Esophagus squamous epithelium (tissue), 5 donors: Measurements from ENCODE around the gene MYL3. TPM values are rescaled to one million over a fixed set of nuclear protein-coding genes. Genes with fewer than 3 reads are reported as not detected.

Experiments used
- DNase-seq: peaks from one replicate; lab custom pipeline; 2025; lab: John Stamatoyannopoulos, UW
- H3K27ac ChIP-seq, 4 donors: fragments of 200-600 bp; sonication (generic); one replicate each; pipeline ENCODE4 v1.5.1; 2016 to 2019; ENCODE audit warnings: mild to moderate bottlenecking in 1 of 4
- H3K27me3 ChIP-seq, 4 donors: fragments of 200-600 bp; sonication (generic); 1 replicate in 3 of 4; 2 replicates in 1 of 4; pipeline versions ENCODE4 v1.5.1 to v1.6.0; 2017 to 2021; ENCODE audit warnings: antibody characterized with exemption in 1 of 4
- H3K36me3 ChIP-seq, 3 donors: fragments of 200-600 bp; sonication (generic); one replicate each; pipeline ENCODE4 v1.5.1; 2016 to 2019
- H3K4me1 ChIP-seq, 3 donors: fragments of 200-600 bp; sonication (generic); one replicate each; pipeline ENCODE4 v1.5.1; 2017 to 2019
- H3K4me3 ChIP-seq, 4 donors: fragments of 200-600 bp; sonication (generic); 1 replicate in 3 of 4; 2 replicates in 1 of 4; pipeline ENCODE4 v1.5.1; 2016 to 2019; ENCODE audit warnings: mild to moderate bottlenecking in 2 of 4, moderate library complexity in 1 of 4
- H3K9me3 ChIP-seq, 3 donors: fragments of 200-600 bp; sonication (generic); one replicate each; pipeline ENCODE4 v1.5.1; 2016 to 2019
- POLR2A ChIP-seq, 4 donors: fragments of 450-650 bp; IDR thresholded peaks; one replicate each; pipeline ENCODE4 v1.6.1; 2017; ENCODE audit warnings: antibody characterized with exemption in 4 of 4, mild to moderate bottlenecking in 4 of 4, moderate library complexity in 3 of 4
- WGBS, 2 donors: methylation state at CpG; one replicate each; pipeline ENCODE4 v1.1.5; 2018; 5-methylcytosine and 5-hydroxymethylcytosine counted together
- intact Hi-C: fragments of 100-400 bp; cut with DNase I; formaldehyde crosslinking; loops from one replicate; pipeline ENCODE4 v1.15.0; 2022
- total RNA-seq, 4 donors: library from RNA; depleted of rRNA; stranded (reverse); fragments of >200 nt; gene quantifications; one replicate each; pipeline ENCODE4 v1.1.0, GENCODE V29; 2016
- TF ChIP-seq, protein P1 (sequence below), 6 experiments: fragments of 450-650 bp in 4 of 6; fragments of 200-600 bp in 2 of 6; sonication (generic) in 2 of 6; IDR thresholded peaks; one replicate each; pipeline ENCODE4 v1.5.1; 2016 to 2019; ENCODE audit warnings: antibody characterized with exemption in 6 of 6, mild to moderate bottlenecking in 4 of 6, moderate library complexity in 4 of 6
- donor health status: DM: yes; HTN: yes; CAD: no.

MYL3 gene
- total RNA-seq, 4 donors from 2014 or later = 0.38 to 1.1 TPM; not detected in 2

DNA sequence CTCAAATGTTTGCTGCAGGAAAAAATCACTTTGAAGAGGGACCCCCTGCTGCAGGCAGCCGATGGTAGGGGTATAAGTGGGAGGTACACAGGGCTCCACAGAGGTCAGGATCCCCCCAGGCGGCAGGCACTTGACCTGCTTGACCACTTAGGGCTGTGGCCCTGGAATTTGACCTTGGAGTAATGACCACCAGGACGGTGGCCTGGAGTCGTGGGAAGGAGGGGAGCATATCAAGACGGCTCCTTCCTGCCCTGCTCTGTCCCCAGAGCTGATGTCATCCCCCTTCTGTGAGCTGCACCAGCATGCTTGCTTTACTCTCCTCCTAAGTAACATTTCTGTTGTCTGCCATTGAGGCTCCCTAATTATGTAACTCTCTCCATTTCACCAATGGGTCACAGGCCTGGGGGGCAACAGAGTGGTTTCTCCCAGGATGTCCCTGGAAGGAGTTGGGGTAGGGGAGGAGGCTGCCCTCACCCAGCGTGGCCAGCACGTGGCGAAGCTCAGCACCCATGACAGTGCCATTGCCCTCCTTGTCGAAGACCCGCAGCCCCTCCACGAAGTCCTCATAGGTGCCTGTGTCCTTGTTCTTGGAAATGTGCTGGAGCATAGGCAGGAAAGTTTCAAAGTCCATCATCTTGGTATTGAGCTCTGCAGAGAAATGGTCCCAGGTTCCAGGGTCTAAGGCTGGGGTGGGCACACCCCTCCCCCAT is 4.1 kb downstream of the MYL3 start:
- Histone ChIP-seq H3K9me3 (no peaks in the 10 kb centered on the region), H3K4me1 (no peaks in the 10 kb centered on the region), H3K4me3 (no peak overlapping the region), H3K27ac (no peak overlapping the region), H3K36me3 (no peaks in the 10 kb centered on the region), H3K27me3 (peaks cover 0 to 28% (median 0%) of the 10 kb centered on the region in 4 donors)
- 80 to 92% methylated on average over 6 to 8 of the region's 11 CpGs for WGBS, 2 donors
- TF ChIP-seq, protein P1, sequence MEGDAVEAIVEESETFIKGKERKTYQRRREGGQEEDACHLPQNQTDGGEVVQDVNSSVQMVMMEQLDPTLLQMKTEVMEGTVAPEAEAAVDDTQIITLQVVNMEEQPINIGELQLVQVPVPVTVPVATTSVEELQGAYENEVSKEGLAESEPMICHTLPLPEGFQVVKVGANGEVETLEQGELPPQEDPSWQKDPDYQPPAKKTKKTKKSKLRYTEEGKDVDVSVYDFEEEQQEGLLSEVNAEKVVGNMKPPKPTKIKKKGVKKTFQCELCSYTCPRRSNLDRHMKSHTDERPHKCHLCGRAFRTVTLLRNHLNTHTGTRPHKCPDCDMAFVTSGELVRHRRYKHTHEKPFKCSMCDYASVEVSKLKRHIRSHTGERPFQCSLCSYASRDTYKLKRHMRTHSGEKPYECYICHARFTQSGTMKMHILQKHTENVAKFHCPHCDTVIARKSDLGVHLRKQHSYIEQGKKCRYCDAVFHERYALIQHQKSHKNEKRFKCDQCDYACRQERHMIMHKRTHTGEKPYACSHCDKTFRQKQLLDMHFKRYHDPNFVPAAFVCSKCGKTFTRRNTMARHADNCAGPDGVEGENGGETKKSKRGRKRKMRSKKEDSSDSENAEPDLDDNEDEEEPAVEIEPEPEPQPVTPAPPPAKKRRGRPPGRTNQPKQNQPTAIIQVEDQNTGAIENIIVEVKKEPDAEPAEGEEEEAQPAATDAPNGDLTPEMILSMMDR (IDR thresholded peaks at IDR 0.05) = no peak
- TF ChIP-seq POLR2A (IDR thresholded peaks at IDR 0.05) = no peak
- DNase-seq = no peak
- intact Hi-C loops = no loop called here

DNA sequence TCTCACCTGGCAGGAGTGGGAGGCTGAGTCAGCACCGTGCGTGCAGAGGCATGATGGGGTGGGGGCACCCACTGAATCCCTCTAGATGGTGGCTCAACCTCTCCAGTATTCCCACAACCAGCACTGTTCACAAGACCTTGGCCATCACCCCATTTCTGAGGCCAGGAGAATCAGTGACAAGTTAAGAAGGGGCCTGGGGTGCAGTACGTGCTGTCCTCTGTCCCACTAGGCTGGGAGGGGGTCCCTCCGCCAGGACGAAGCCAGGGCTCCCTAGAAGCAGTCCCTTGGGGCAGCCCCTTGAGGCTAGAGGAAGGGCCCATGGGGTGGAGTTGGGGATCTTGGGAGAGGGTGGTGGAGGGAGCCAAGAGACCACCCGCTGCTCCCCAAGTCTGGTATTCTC is 4.8 kb downstream of the MYL3 start:
- peaks cover 0 to 28% (median 0%) of the 10 kb centered on the region in 4 donors for H3K27me3 ChIP-seq
- no peaks in the 10 kb centered on the region for H3K9me3 ChIP-seq
- no peaks in the 10 kb centered on the region for H3K4me1 ChIP-seq
- TF ChIP-seq POLR2A (IDR thresholded peaks at IDR 0.05) = no peak
- TF ChIP-seq, protein P1 (IDR thresholded peaks at IDR 0.05) = no peak
- WGBS, 2 donors = 100% methylated on average over 1 of the region's 6 CpGs; no CpG with 5 or more reads in 1 of the 2 donors
- H3K4me3 ChIP-seq = no peak overlapping the region
- H3K36me3 ChIP-seq = no peaks in the 10 kb centered on the region
- no peak overlapping the region for H3K27ac ChIP-seq
- no peak for DNase-seq
- intact Hi-C loops = no loop called here

DNA sequence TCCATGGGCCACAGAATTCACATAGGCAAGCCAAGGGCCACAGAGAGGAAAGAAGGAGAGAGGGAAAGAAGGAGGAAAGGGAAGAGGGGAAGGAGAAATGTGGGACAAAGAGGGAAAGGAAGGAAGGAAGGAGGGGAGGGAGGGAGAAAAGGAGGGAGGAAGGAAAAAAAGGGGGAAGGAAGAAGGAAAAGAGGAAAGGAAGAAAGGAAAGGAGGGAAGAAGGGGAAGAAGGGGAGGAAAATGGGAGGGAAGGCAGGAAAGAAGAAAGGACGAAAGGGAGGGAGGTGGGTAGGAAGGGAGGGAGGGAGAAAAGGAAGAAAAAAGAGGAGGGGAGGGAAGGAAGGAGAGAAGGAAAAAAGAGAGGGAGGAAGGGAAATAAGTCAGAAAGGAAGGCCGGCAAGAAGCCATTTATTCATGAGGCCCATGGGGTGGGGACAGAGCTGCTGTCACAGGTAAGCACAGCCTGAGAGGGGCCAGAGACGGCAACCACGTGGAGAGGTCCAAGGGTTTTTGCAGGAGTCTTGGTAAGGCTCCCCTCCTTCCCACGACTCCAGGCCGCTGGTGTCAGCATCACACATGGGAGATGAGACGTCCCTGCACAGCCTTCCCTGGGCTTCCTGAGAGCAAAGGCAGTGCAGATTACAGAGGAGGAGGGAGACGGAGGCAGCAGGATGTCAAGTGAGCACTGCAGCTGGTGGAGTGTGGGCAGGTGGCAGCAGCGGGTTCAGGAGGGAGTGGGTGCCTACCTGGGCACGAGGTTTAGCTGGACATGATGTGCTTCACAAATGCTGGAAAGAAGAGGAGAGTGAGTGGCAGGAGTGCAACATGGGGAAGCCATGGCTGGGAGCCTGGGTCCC is 5.5 kb downstream of the MYL3 start:
- H3K9me3 ChIP-seq = no peaks in the 10 kb centered on the region
- no peak overlapping the region for H3K4me3 ChIP-seq
- H3K27ac ChIP-seq = no peak overlapping the region
- DNase-seq = no peak
- intact Hi-C loops = no loop called here
- H3K36me3 ChIP-seq = no peaks in the 10 kb centered on the region
- no peaks in the 10 kb centered on the region for H3K4me1 ChIP-seq
- H3K27me3 ChIP-seq = peaks cover 0 to 28% (median 0%) of the 10 kb centered on the region in 4 donors
- 67 to 69% methylated on average over 5 to 9 of the region's 10 CpGs for WGBS, 2 donors
- TF ChIP-seq, protein P1 (IDR thresholded peaks at IDR 0.05) = no peak
- TF ChIP-seq POLR2A (IDR thresholded peaks at IDR 0.05) = no peak

DNA sequence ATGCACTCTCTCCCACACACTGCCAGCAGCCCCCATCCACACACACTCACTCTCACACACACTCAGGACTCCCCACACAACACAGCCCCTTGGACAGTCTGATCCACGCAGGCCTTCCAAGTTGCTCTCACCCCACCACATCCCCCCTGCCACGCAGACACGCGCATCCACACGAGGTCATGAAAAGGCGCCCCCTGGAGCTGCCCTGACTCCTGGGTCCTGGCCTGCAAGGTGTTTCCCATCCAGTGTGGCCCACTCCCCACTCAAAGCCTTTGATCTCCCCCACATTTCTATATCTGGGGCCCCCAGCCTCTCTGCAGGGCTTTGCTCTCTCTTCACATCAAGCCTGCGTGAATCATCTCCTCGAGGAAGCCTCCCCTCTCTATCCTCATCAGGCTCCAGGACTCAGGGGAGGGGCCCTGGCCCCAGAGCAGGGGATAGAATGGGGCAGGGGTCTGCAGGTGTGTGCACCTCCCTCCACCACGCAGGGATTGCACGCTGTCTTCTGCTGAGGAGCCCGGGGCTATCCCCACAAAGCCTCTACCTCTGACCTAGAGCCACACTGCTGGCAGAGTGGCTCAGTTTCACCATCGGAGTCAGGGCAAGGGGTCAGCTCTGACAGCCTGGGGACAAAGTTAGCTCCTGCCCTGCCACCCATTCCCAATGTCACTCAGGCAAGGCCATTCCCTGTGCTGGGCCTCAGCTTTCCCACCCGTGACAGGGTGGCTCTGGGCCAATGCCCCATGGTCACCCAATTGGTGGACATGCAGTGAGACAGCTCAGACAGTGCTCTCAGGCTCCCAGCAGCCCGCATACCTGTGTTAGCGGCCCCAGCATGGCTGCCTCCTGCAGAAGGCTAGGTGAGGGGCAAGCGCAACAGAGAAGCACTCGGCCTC is 6.4 kb downstream of the MYL3 start:
- Histone ChIP-seq H3K27ac (no peak overlapping the region), H3K9me3 (no peaks in the 10 kb centered on the region), H3K4me3 (no peak overlapping the region), H3K27me3 (peaks cover 0 to 28% (median 0%) of the 10 kb centered on the region in 4 donors), H3K36me3 (no peaks in the 10 kb centered on the region), H3K4me1 (no peaks in the 10 kb centered on the region)
- no peak for DNase-seq
- intact Hi-C loops = no loop called here
- no peak for TF ChIP-seq POLR2A (IDR thresholded peaks at IDR 0.05)
- TF ChIP-seq, protein P1 (IDR thresholded peaks at IDR 0.05) = no peak
- WGBS, 2 donors = 86% methylated on average over 10 to 12 of the region's 17 CpGs
